Activated T-cell treated with anti-CD3 and anti-CD28 coated beads for 48 hours (primary cell): ENCODE measurements around the gene SLIT3.

ENCODE experiments used
- DNase-seq: peaks from one replicate; pipeline ENCODE4 v3.0.0-alpha.2; 2020; ENCODE audit warnings: low read depth

Gene SLIT3

GRCh38 chr5:168859471-168859870, 441.5 kb downstream of the SLIT3 start:
- DNase-seq: no peak

- no peak for DNase-seq
These were observed 441.9 kb downstream of the SLIT3 start for GRCh38 chr5:168858994-168859393.

GRCh38 chr5:168858371-168858770, 442.6 kb downstream of the SLIT3 start:
- DNase-seq: no peak

GRCh38 chr5:168853972-168854371, 447.0 kb downstream of the SLIT3 start:
- no peak for DNase-seq

- no peak for DNase-seq
These were observed 448.6 kb downstream of the SLIT3 start for GRCh38 chr5:168852329-168852728.

GRCh38 chr5:168851902-168852321, 449.0 kb downstream of the SLIT3 start:
- DNase-seq: no peak

- no peak for DNase-seq
These were observed 450.3 kb downstream of the SLIT3 start for GRCh38 chr5:168850683-168851082.

- no peak for DNase-seq
These were observed 452.4 kb downstream of the SLIT3 start for GRCh38 chr5:168848569-168848968.

- DNase-seq: no peak
These were observed 453.3 kb downstream of the SLIT3 start for GRCh38 chr5:168847511-168848073.

GRCh38 chr5:168844922-168845296, 456.0 kb downstream of the SLIT3 start:
- no peak for DNase-seq

GRCh38 chr5:168844016-168844921, 456.7 kb downstream of the SLIT3 start:
- no peak for DNase-seq

- no peak for DNase-seq
These were observed 457.5 kb downstream of the SLIT3 start for GRCh38 chr5:168843277-168844015.

GRCh38 chr5:168842571-168843205, 458.3 kb downstream of the SLIT3 start:
- no peak for DNase-seq

- no peak for DNase-seq
These were observed 463.1 kb downstream of the SLIT3 start for GRCh38 chr5:168837852-168838251.

- no peak for DNase-seq
These were observed 464.2 kb downstream of the SLIT3 start for GRCh38 chr5:168836603-168837231.

- DNase-seq: no peak
These were observed 467.0 kb downstream of the SLIT3 start for GRCh38 chr5:168833936-168834335.

- no peak for DNase-seq
These were observed 467.6 kb downstream of the SLIT3 start for GRCh38 chr5:168833383-168833782.

GRCh38 chr5:168832308-168832707, 468.6 kb downstream of the SLIT3 start:
- DNase-seq: no peak

GRCh38 chr5:168831383-168831782, 469.6 kb downstream of the SLIT3 start:
- DNase-seq: no peak

- no peak for DNase-seq
These were observed 470.1 kb downstream of the SLIT3 start for GRCh38 chr5:168830833-168831232.

- no peak for DNase-seq
These were observed 471.0 kb downstream of the SLIT3 start for GRCh38 chr5:168829922-168830417.

- no peak for DNase-seq
These were observed 471.9 kb downstream of the SLIT3 start for GRCh38 chr5:168829044-168829443.
